HepG2 (cell line): ENCODE measurements around the gene IL12B. TPM values are rescaled to one million over a fixed set of nuclear protein-coding genes. Genes with fewer than 3 reads are reported as not detected.

Experiments
- ATAC-seq: fragments of 200-7000 bp; cut with Tn5 transposase; 3 replicates; pipeline ENCODE4 v1.9.1; 2020; ENCODE audit warnings: mild to moderate bottlenecking, moderate library complexity
- BruUV-seq: library from RNA; stranded (reverse); fragments of 400-500 nt; replicated peaks from 2 replicates; lab custom pipeline; 2021; lab: Mats Ljungman, UMichigan
- CTCF ChIA-PET: fragments of 300-600 bp; formaldehyde crosslinking; extraction: SDS; loops from one replicate; lab custom pipeline; 2021; ENCODE audit warnings: low total read pairs, inconsistent platforms, low intra/inter-chr PET ratio; lab: Yijun Ruan, JAX
- POLR2A ChIA-PET: fragments of 350-600 bp; sonication (Branson Sonifier 250); formaldehyde crosslinking; loops from one replicate; lab custom pipeline; 2020; ENCODE audit warnings: antibody characterized with exemption, inconsistent platforms; lab: Yijun Ruan, JAX
- DNase-seq: peaks from one replicate; pipeline ENCODE4 v3.0.0-alpha.2; 2015; ENCODE audit warnings: low spot score
- FAIRE-seq: peaks from 3 replicates; lab custom pipeline; 2011; peaks lifted over from hg19 to GRCh38; lab: Jason Lieb, UNC
- H2AFZ ChIP-seq: one replicate; pipeline ENCODE4 v1.6.1; 2011; ENCODE audit warnings: low read length, inconsistent platforms
- H3K27ac ChIP-seq: fragments of 300-600 bp; 3 replicates; pipeline ENCODE4 v1.8.0; 2011; ENCODE audit warnings: mixed run types, mild to moderate bottlenecking, mixed read lengths, low read length, inconsistent platforms; ENCODE audit not compliant: insufficient read depth; ENCODE audit errors: extremely low read length
- H3K27me3 ChIP-seq, 2 experiments: fragments of 200-600 bp in 1 of 2; 2 replicates in 1 of 2; 3 replicates in 1 of 2; pipeline versions ENCODE4 v1.6.0 to v1.8.0; 2011; ENCODE audit warnings: low read length in 2 of 2, mild to moderate bottlenecking in 2 of 2, moderate library complexity in 2 of 2, inconsistent platforms in 1 of 2; ENCODE audit not compliant: insufficient read depth in 2 of 2, control insufficient read depth in 1 of 2
- H3K36me3 ChIP-seq, 2 experiments: fragments of 200-600 bp in 1 of 2; replicated peaks in 1 of 2; 2 replicates in 1 of 2; 3 replicates in 1 of 2; pipeline versions ENCODE4 v1.5.1 to v1.8.0; 2011; ENCODE audit warnings: low read length in 2 of 2, inconsistent platforms in 1 of 2; ENCODE audit not compliant: insufficient read depth in 2 of 2, control insufficient read depth in 1 of 2
- H3K4me1 ChIP-seq: 2 replicates; pipeline ENCODE4 v1.5.1; 2012; ENCODE audit warnings: low read length, inconsistent platforms; ENCODE audit not compliant: insufficient read depth
- H3K4me2 ChIP-seq: 2 replicates; pipeline ENCODE4 v1.6.0; 2011; ENCODE audit warnings: low read depth, low read length, inconsistent platforms
- H3K4me3 ChIP-seq, 3 experiments: fragments of 200-600 bp in 1 of 3; sonication (generic), shearing (Covaris generic) in 1 of 3; replicated peaks in 1 of 3; 2 replicates each; pipeline ENCODE4 v1.5.1; 2011 to 2016; ENCODE audit warnings: low read length in 3 of 3, inconsistent platforms in 2 of 3, low read depth in 2 of 3, mild to moderate bottlenecking in 2 of 3, control low read depth in 1 of 3, mixed read lengths in 1 of 3; ENCODE audit not compliant: insufficient read depth in 1 of 3
- H3K79me2 ChIP-seq: one replicate; pipeline ENCODE4 v1.6.1; 2011; ENCODE audit warnings: low read length, inconsistent platforms; ENCODE audit not compliant: insufficient read depth
- H3K9ac ChIP-seq: 2 replicates; pipeline ENCODE4 v1.6.0; 2011; ENCODE audit warnings: mild to moderate bottlenecking, low read depth, low read length, inconsistent platforms; ENCODE audit not compliant: insufficient read depth
- H3K9me3 ChIP-seq: 2 replicates; pipeline ENCODE4 v1.5.1; 2012; ENCODE audit warnings: mild to moderate bottlenecking, low read length
- H4K20me1 ChIP-seq: 2 replicates; pipeline ENCODE4 v1.6.0; 2011; ENCODE audit warnings: inconsistent platforms, mild to moderate bottlenecking, low read length, moderate library complexity; ENCODE audit not compliant: insufficient read depth
- CTCF ChIP-seq: sonication (generic); formaldehyde crosslinking; IDR thresholded peaks from 2 replicates; pipeline ENCODE4 v1.5.0; 2020; ENCODE audit warnings: mild to moderate bottlenecking, missing genetic modification reagents, moderate library complexity
- DZIP1 ChIP-seq: sonication (generic); formaldehyde crosslinking; IDR thresholded peaks from 2 replicates; pipeline ENCODE4 v1.5.0; 2020; ENCODE audit warnings: mild to moderate bottlenecking, missing genetic modification reagents
- NFAT5 ChIP-seq: sonication (generic); formaldehyde crosslinking; IDR thresholded peaks from 2 replicates; pipeline ENCODE4 v1.4.0; 2020; ENCODE audit warnings: missing genetic modification reagents
- NR0B2 ChIP-seq: sonication (generic); formaldehyde crosslinking; IDR thresholded peaks from 2 replicates; pipeline ENCODE4 v1.4.0; 2020; ENCODE audit warnings: mild to moderate bottlenecking, missing genetic modification reagents
- RXRA ChIP-seq: sonication (generic); formaldehyde crosslinking; IDR thresholded peaks from 2 replicates; pipeline ENCODE4 v1.5.1; 2020; ENCODE audit warnings: missing genetic modification reagents
- THYN1 ChIP-seq: sonication (generic); formaldehyde crosslinking; IDR thresholded peaks from 2 replicates; pipeline ENCODE4 v1.8.1; 2023; ENCODE audit warnings: low read depth, mild to moderate bottlenecking, moderate library complexity, missing genetic modification reagents, borderline replicate concordance
- ZSCAN22 ChIP-seq: sonication (generic); formaldehyde crosslinking; IDR thresholded peaks from 2 replicates; pipeline ENCODE4 v1.4.0; 2020; ENCODE audit warnings: mild to moderate bottlenecking, missing genetic modification reagents
- in situ Hi-C: cut with HindIII; loops from 2 replicates; pipeline ENCODE4 v1.10.0; 2017; ENCODE audit warnings: low pct_unique_long_range_greater_than_20kb; ENCODE audit not compliant: extremely low pct_ligation_motif_present
- intact Hi-C: fragments of 100-400 bp; cut with micrococcal nuclease; formaldehyde crosslinking; loops from one replicate; pipeline ENCODE4 v1.10.0; 2022; ENCODE audit not compliant: unreplicated experiment
- polyA plus RNA-seq, 8 experiments: library from polyadenylated mRNA; depleted of rRNA in 3 of 8; stranded (reverse) in 7 of 8; unstranded in 1 of 8; fragments of >200 nt; fragmentation: Illumina TruSeq in 4 of 8; extraction: Trizol in 4 of 8; gene quantifications; 2 replicates each; pipeline versions ENCODE4 v1.2.1 to v1.2.3, GENCODE V29; 2011 to 2016; ENCODE audit warnings: low read depth in 4 of 8, missing spikeins in 1 of 8, mixed read lengths in 1 of 8; ENCODE audit not compliant: insufficient read depth in 1 of 8
- total RNA-seq, 5 experiments: library from RNA; depleted of rRNA; stranded (reverse); fragments of >200 nt; fragmentation: Illumina TruSeq; extraction: Trizol; gene quantifications; 2 replicates each; pipeline ENCODE4 v1.2.3, GENCODE V29; 2016; ENCODE audit warnings: low read depth in 1 of 5

IL12B gene
- total and polyA plus RNA-seq, 2 of the 13 experiments (the other 11 are each of a cell fraction or from before 2014, with no cell fraction given), result not detected

- no peak for TF ChIP-seq DZIP1 (CRISPR knock-in tag)
Measured at GRCh38 chr5:159330131-159330800, at the start of gene IL12B (continued).

- in situ Hi-C loops (no loop called here), intact Hi-C loops (no loop called here)
- no TSS peak for BruUV-seq
- no peaks in the 10 kb centered on the region for H3K27me3 ChIP-seq
- H3K4me2 ChIP-seq, result no peak overlapping the region
- H3K36me3 ChIP-seq, result no peaks in the 10 kb centered on the region
- H3K27ac ChIP-seq, result no peak overlapping the region
- no peak overlapping the region for H3K4me3 ChIP-seq
- FAIRE-seq (no peak), ATAC-seq (no peak), DNase-seq (no peak)
- H4K20me1 ChIP-seq, result no peaks in the 10 kb centered on the region
- H3K4me1 ChIP-seq, result no peaks in the 10 kb centered on the region
- peaks cover 6% of the 10 kb centered on the region; the same call in 1 of the 2 replicates for H3K9me3 ChIP-seq
- ChIA-PET POLR2A (no interaction called here), CTCF (no interaction called here)
- no peak overlapping the region for H2AFZ ChIP-seq
- H3K9ac ChIP-seq, result no peak overlapping the region
- no peaks in the 10 kb centered on the region for H3K79me2 ChIP-seq
- TF ChIP-seq THYN1 (CRISPR knock-in tag) (no peak), NFAT5 (no peak), RXRA (CRISPR knock-in tag) (no peak), ZSCAN22 (CRISPR knock-in tag) (no peak), NR0B2 (CRISPR knock-in tag) (no peak), CTCF (CRISPR knock-in tag) (no peak)
Measured at GRCh38 chr5:159377653-159378052, 47.4 kb upstream of the IL12B start.
